IPS-NIHi7 (cell line): Measurements from ENCODE around the gene COL5A1.
"Not testable (repeated sequence)": the region's sequence is repeated elsewhere in the genome, so short reads cannot be mapped to it uniquely, and the experiment has no call there.

Experiments
- DNase-seq: peaks from one replicate; pipeline ENCODE4 v3.0.0; 2012; ENCODE audit warnings: mixed read lengths; ENCODE audit errors: extremely low spot score

The COL5A1 gene

DNA sequence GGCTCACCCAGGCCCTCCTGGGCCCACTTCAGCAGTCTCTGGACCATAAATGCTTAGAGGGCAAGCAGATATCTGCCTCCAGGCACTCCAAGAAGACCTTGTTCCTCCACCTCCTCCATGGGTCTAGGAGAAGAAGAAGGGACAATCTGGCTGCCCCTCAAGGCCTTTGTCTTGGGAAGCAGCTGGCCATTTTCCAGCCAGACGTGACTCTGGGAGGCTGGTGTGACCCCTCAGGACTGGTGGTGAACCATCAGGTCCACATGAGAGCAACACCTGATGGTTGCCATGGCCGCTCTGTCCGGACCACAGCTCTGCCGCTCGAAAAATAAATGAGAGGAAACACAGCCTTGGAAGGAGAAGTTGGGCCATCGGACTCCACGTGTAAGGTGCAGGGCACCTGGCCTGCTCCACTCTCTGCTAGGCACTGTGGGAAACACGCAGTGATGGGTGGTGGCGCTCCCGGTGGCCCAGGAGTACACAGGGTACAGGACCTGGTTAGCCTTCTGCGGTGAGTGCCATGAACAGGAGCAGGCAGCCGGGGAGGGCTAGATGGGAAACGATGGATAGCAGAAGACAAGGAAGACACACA is 3.0 kb upstream of the COL5A1 start:
- no peak for DNase-seq

GRCh38 chr9:134639994-134640393 is 1.6 kb upstream of the COL5A1 start:
- no peak for DNase-seq

DNA sequence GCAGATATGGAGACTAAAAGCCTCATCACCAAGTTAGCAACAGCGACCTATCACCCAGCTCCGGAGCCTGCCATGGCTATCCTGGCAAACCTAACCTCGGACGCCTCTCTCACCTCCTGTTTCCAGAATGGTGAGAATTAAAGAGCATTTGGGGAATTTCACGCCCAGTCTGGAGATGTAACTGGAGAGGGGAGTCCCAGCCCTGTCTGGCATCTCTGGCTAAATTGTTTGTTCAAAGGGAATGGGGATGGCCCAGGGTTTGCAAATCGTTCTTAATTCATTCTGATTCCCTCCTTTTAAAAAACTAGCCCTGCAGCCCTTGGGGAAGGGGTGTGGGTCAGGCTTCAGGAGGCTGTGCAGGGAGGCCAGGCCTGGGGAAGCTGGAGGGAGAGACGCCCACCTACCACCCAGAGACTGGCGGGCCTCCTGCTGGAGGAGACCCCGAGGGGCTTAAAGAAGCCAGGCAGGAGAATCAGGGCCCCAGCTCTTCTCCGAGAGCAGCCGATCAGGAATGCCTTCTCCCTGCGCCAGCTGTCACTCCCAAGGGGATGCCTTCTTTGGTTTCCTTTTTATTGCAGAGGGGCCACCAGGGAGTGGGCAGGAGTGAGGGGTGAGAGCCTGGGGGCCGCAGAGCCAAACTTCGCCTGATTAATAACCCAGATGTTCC is 964 bp upstream of the COL5A1 start:
- DNase-seq = no peak

DNA sequence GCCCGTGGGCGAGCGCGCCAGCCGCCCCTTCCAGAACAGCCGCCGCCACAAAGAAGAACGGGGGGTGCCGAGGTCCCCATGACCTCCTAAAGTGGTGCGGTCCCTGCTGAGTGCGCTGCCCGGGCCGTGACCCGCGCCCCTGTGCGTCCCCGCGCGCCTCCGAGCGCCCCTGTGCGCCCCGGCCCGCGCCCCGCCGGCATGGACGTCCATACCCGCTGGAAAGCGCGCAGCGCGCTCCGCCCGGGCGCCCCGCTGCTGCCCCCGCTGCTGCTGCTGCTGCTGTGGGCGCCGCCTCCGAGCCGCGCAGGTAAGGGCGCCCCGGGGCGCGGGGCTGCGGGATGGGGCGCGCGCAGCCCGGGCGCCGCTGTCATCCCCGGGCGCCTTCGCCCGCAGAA is 384 bp downstream of the COL5A1 start:
- no peak for DNase-seq

DNA sequence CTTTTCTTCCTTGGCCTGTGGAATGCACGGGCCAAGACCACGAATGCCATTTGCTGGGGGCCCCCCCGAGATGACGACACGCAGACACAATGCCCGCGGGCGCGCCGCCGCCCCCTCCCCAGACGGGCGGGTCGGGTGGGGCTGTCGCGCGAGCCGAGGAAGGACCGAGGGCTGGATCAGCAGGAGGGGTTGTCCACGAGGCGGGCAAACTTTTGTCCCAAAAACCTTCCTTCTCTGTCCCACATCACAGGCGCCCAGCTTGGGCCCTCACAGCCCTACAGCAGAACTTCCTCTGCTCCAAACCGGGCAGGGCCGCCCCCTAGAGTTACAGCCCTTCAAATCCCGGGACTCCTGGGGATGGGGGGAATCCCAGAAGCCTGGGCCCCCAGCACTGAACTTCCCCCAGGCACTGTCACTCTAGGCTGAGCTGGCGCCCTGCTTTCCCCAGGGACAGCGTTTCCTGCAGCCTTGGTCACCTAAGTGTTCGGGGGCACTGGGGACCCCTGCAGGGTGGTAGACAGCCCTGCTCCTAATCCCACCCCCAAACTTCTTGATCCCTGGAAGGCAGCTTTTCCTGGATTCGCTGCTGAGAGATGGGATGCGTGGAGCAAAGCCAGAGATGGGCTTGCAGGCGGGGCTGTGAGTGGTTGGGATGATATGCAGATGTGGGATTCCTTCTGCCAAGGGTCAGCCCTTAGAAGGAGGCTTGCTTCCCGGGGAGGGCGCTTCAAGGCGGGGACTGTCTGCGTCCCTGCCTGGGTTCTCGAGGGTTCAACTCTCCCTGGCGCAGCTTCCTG is 980 bp downstream of the COL5A1 start:
- peak; percentile 63 for DNase-seq

GRCh38 chr9:134643222-134643671 is 1.6 kb downstream of the COL5A1 start:
- no peak for DNase-seq

DNA sequence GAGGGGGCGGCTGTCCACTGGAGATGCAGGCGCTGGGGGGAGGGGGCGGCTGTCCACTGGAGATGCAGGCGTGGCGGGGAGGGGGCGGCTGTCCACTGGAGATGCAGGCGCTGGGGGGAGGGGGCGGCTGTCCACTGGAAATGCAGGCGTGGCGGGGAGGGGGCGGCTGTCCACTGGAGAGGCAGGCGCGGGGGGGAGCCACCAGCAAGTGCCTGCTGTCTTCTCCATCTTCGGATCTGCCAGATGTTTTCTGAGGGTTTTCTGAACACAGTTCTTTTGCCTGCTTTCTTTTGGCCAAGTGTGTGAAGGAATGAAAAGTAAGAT is 2.8 kb downstream of the COL5A1 start:
- DNase-seq = not testable (repeated sequence)

GRCh38 chr9:134644725-134645606 is 3.4 kb downstream of the COL5A1 start:
- DNase-seq = no peak

GRCh38 chr9:134645607-134646365 is 4.2 kb downstream of the COL5A1 start:
- no peak for DNase-seq

DNA sequence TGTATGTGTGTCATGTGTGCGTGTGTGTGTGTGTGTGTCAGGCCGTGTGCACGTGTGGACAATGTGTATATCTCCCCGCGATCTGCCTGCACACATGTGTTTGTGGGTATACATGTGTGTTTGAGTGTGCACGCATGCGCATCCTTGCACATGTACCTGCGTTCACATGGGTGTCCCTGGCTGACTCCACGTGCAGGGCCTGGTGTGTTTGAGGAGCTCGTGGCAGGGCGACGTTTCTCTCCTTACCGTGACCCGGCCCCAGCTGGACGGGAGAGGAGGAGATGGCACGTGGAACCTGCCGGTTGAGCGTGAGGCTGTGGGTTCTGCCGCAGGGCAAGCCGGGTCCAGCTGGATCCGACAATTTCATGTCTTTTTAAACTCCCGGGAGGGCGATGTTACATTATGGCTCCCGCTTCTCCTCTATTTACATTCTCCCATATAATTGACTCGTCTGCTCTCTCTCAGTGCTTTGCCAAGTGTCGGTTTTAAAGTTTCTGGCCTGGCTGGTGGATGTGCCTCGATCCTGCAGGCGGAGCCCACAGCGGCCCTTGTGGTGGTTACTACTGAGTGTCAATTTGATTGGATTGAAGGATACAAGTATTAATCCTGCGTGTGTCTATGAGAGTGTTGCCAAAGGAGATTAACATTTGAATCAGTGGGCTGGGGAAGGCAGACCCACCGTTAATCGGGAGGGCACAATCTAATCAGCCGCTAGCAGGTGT is 5.9 kb downstream of the COL5A1 start:
- no peak for DNase-seq

DNA sequence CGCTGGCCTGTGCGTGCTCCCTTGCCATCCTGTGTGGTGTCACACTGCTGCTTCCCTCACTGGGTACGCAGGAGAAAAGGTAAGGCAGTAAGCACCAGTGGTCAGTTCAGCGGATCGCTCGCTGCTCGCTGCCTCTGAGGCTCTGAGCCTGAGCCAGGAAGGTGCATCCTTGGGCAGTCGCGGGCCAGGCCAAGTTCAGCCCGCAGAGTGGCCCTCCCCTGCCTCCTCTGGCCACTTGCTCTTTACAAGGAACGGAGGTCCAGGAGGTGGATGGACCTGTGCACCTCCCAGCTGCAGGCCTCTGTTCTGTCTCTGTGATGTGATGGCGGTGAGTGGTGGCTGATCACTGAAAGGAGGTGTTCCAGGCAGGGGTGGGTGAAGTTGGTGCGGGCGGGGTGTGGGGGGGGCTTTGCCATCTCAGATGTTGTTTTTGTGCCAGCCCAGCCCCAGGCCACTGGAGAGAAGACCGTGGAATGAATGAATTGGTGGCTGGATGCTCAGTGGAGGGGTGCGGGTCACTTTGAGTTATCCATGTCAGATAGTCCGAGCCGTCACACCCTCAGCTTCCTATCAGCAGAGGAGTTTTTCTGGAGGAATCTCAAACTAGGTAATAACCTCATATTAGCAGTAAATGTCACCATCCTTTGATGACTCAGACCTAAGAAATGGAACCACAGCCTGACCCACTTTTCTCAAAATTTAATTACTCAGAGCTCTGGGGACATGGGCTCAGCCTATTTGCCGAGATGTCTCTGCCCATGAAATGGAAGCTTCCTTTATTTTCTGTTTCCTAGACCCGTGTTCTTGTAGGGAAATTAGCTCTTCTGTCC is 7.3 kb downstream of the COL5A1 start:
- DNase-seq = no peak

GRCh38 chr9:134650431-134651190 is 9.0 kb downstream of the COL5A1 start:
- no peak for DNase-seq

- no peak for DNase-seq
These were observed 9.8 kb downstream of the COL5A1 start for GRCh38 chr9:134651226-134651905.

- no peak for DNase-seq
These were observed 11.0 kb downstream of the COL5A1 start for GRCh38 chr9:134652291-134653225.

DNA sequence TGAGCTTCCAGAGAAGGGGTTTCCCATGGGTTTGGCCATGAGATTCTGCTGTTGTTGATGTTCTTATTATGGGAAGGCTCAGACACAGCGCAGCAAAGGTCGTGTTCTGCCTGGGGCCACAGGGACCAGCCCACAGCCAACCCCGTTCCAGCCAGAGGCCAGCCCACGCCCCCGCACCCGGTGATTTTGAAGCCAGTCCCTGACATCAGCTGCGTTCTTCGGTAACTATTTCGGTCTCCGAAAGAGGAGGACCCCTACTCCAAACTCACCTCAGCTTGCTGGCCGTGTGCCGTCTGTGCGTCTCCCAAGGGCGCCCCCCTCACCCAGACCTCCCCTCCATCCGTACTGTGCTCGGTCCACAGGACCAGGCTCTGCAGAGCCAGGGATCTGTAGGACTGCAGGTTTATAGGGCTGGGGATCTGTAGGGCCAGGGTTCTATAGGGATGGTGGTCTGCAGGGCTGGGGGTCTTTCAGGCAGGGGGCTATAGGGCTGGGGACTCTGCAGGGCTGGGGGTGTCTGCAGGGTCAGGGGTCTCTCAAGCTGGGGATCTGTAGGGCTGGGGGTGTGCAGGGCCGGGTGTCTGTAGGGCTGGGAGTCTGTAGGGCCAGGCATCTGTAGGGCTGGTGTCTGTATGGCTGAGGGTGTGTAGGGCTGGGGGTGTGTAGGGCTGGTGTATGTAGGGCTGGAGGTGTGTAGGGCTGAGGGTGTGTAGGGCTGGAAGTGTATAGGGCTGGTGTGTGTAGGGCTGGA is 11.8 kb downstream of the COL5A1 start:
- DNase-seq = no peak

DNA sequence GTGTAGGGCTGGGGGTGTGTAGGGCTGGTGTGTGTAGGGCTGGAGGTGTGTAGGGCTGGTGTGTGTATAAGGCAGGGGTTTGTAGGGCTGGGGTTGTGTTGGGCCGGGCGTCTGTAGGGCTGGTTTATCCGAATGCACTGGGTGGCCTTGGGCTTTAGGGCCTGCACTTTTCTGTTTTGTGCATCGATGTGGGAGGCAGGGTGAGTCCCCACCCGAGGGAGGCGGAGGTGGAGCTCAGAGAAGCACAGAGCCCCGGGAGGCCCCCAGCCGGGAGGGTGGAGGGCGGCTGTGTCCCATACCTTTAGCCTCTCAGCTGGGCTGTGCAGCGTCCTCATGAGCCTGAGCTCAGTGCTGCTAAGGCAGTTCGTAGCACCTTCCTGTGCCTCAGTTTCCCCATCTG is 13.5 kb downstream of the COL5A1 start:
- DNase-seq = no peak
